ENCODE data around the gene TTYH2.

Gene TTYH2

DNA sequence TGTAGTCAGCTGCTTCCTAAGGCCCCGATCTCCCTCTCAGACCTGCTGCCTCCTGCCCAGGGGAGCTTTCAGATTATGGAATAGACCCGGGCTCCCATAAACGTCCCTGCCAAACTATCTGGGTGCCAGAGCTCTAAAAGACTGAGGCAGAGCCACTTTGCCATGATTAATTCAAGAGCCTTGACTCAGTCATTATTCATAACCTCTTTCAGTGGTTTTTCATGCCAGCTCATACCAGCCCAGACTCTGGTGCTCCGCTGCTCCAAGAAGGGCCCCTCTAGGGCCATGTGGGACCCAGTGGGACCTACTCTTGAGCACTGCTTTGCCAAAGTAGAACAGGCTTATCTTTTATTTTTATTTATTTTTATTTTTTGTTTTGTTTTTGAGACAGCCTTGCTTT is 84.6 kb downstream of the TTYH2 start:
- DNase-seq = no peak

GRCh38 chr17:74298778-74299177 is 85.4 kb downstream of the TTYH2 start:
- no peak for DNase-seq

DNA sequence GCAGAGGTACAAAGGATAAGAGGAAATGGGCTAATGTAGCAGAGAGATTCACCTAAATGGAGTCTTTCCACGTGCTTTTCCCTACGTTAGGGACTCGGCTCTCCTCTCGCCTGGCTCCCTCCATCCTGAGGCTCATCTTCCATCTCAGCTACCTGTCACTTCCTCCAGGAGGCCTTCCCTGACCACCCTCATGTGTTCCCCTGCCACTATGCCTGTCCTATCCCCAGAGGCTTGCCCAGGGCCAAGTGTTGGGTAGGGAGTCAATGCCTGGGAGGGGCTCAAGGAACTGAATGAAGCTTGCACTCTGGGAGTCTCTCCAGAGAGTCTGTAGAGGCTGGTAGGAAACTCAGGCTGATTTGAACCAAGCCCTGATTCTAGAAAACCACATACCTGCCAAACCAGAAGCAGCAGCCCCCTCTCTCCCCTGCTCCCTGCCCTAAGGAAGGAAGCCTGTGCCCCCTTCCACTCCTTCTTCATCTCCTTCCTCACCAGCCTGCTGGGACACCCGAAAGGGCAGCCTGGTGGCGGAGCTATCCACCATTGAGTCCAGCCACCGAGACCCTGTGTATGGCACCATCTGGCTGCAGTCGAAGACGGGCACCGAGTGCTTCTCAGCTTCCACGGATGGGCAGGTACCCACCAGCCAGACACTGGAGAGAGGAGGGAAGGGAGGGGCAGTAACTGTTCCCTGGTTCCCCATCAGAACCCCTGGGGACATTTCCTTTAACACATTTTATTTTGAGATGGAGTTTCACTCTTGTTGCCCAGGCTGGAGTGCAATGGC is 86.0 kb downstream of the TTYH2 start:
- DNase-seq = no peak

DNA sequence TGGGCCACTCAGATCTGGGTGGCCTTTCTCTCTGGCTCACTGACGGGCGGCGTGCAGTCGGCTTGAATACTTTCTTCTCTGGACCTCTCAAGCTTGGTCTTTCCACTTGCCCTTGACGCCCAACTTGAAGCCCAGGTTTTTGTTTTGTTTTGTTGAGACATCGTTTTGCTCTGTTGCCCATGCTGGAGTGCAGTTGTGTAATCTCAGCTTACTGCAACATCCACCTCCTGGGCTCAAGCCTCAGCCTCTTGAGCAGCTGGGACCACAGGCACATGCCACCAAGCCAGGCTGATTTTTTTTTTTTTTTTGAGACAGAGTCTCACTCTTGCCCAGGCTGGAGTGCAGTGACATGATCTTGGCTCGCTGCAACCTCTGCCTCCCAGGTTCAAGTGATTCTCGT is 89.9 kb downstream of the TTYH2 start:
- no peak for DNase-seq

DNA sequence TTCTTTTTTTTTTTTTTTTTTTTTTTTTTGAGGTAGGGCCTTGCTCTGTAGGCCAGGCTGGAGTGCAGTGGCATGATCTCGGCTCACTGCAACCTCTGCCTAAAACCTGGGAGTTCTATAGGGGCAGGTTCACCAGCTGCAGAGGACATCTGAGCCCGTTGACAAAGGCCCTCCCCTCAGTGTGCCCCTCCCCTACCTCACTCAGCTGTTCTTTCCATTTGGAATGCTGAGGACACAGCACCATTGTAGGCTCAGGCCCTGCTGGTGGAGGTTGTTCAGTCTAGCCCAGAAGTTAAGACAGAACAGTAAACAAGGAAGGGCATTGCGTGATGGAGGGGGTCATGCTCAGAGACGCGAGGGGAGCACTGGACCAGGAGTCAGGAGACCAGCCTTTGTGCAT is 90.8 kb downstream of the TTYH2 start:
- DNase-seq = no peak

DNA sequence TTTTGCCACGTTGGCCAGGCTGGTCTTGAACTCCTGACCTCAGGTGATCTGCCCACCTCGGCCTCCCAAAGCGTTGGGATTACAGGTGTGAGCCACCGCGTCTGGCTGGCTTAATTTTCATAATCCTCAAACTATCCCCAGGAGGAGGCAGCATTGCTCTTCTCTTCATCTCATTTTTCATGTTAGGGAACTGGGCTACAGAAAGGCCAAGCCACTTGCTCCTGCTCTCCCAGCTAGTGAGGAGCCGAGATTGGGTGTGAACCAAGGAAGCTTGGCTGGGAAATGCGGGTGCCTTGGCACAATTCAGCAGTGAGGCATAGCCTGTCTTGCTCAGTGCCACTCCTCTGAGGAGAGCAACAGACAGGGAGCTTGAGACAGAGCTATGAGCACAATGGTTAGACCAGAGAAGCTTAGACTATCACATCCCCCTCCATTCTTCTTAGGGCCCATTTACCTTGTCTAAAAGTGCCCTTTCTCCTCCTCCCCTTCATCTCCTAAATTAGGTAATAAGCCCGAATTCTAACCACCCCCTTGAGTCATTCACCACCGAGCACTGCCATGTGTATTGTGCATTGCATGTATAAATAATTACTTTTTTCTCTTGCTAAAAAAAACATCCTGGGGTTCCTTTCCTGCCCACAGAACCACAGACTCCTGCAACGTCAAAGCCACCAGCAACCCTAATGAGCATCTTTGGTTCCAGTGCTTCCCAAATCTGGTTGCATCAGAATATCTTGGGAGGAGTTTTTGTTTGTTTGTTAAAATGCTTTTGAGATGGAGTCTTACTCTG is 92.7 kb downstream of the TTYH2 start:
- no peak for DNase-seq

DNA sequence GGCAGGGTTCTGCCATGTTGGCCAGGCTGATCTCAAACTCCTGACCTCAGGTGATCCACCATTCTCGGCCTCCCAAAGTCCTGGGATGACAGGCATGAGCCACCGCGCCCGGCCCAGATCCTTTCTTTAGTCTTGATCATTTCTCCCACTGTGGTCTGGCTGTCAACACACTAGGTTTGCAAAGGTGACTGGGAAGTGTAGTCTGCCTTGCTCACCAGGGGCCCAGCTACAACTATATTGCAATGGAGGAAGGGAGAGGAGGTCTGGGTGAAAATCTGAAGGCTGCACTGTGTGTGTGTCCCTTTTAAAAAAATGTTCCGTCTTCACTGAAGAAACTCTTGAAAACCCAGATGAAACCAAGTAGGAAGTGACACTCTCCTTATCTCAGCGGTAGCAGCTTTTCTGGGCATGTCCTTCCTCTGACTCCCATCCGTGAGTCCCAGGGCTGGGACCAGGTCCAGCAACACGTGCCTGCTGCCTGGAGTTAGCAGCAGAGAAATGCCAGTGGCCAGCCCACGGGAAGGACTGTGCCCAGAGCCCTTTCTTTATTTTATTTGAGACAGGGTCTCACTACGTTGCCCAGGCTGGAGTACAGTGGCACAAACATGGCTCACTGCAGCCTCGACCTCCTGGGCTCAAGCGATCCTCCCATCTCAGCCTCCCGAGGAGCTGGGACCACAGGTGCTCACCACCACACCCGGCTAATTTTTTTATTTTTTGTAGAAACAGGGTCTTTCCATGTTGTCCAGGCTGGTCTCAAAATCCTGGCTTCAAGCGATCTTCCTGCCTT is 94.8 kb downstream of the TTYH2 start:
- DNase-seq = no peak

GRCh38 chr17:74309902-74310301 is 96.5 kb downstream of the TTYH2 start:
- no peak for DNase-seq

Data from activated CD8-positive, alpha-beta memory T cell treated with anti-CD3 and anti-CD28 coated beads, Interleukin-2, amount 50 U/mL, for 4 hours (primary cell).